Ovary (tissue), 3 donors: ENCODE results near the gene RAB6A.

Source experiments
- EP300 ChIP-seq: sonication (generic); formaldehyde crosslinking; IDR thresholded peaks from one replicate; pipeline ENCODE4 v1.6.1; 2017; ENCODE audit warnings: antibody characterized with exemption
- POLR2A ChIP-seq: fragments of 450-650 bp; IDR thresholded peaks from one replicate; pipeline ENCODE4 v1.6.1; 2017; ENCODE audit warnings: antibody characterized with exemption, mild to moderate bottlenecking, moderate library complexity
- TF ChIP-seq, protein P1 (sequence below), 3 donors: fragments of 450-650 bp in 2 of 3; fragments of 200-600 bp in 1 of 3; IDR thresholded peaks; one replicate each; pipeline versions ENCODE4 v1.5.1 to v1.8.0; 2016 to 2022; ENCODE audit warnings: antibody characterized with exemption in 3 of 3, mild to moderate bottlenecking in 1 of 3
- donor health status: DM: no; HTN: no; CAD: no.

DNA sequence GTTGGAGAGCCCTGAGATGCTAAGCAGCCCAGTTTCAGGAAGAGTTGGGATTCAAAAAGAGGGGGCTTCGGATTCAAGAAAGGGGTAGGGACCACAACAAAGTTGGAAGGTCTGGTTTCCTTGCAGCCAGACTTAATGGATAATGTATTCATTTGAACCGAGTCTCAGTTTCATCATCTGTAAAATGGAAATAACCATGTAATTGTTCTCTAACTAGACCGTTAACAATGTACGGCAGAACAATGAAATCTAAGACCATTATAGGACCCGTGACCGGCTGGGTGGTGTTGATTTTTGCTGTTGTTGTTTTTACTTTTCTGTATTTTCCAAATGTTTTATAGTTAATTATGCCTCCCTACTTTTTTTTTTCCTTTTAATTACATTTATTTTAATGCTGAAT is 20.4 kb upstream of the RAB6A start:
- TF ChIP-seq, protein P1, sequence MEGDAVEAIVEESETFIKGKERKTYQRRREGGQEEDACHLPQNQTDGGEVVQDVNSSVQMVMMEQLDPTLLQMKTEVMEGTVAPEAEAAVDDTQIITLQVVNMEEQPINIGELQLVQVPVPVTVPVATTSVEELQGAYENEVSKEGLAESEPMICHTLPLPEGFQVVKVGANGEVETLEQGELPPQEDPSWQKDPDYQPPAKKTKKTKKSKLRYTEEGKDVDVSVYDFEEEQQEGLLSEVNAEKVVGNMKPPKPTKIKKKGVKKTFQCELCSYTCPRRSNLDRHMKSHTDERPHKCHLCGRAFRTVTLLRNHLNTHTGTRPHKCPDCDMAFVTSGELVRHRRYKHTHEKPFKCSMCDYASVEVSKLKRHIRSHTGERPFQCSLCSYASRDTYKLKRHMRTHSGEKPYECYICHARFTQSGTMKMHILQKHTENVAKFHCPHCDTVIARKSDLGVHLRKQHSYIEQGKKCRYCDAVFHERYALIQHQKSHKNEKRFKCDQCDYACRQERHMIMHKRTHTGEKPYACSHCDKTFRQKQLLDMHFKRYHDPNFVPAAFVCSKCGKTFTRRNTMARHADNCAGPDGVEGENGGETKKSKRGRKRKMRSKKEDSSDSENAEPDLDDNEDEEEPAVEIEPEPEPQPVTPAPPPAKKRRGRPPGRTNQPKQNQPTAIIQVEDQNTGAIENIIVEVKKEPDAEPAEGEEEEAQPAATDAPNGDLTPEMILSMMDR (IDR thresholded peaks at IDR 0.05): no peak
- TF ChIP-seq POLR2A (no peak), EP300 (no peak)
